ENCODE measurements around the gene STMN3.

DNA sequence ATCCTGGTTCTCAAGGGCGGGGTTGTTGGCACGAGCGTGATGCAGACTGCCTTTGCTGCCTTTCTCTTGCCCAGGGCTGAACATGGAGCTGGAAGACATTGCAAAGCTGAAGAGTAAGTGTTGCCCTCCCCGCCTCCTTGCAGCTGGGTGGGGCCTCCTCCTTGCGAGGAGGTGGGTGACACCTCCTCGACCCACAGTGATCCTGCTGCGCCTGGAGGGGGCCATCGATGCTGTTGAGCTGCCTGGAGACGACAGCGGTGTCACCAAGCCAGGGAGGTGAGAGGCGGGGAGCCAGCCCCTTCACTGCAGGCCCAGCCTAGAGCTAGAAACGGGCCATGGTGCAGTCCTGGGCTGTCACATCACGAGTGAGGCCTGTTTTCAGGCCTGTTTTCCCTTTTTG lies 24.8 kb upstream of the STMN3 start:
- TF ChIP-seq ZBTB21 (tag by site-specific recombination; IDR thresholded peaks at IDR 0.05) (no peak), ZNF571 (tag by site-specific recombination; IDR thresholded peaks at IDR 0.05) (no peak), SCRT1 (tag by site-specific recombination; IDR thresholded peaks at IDR 0.05; ENCODE audit: borderline replicate concordance) (no peak), ZNF768 (tag by site-specific recombination; IDR thresholded peaks at IDR 0.05) (no peak), ZNF324 (tag by site-specific recombination; IDR thresholded peaks at IDR 0.05) (no peak), ZEB2 (tag by site-specific recombination; IDR thresholded peaks at IDR 0.05) (no peak), ZNF629 (tag by site-specific recombination; IDR thresholded peaks at IDR 0.05) (no peak), ZNF549 (tag by site-specific recombination; IDR thresholded peaks at IDR 0.05) (no peak)
- TF ChIP-seq, protein P1, sequence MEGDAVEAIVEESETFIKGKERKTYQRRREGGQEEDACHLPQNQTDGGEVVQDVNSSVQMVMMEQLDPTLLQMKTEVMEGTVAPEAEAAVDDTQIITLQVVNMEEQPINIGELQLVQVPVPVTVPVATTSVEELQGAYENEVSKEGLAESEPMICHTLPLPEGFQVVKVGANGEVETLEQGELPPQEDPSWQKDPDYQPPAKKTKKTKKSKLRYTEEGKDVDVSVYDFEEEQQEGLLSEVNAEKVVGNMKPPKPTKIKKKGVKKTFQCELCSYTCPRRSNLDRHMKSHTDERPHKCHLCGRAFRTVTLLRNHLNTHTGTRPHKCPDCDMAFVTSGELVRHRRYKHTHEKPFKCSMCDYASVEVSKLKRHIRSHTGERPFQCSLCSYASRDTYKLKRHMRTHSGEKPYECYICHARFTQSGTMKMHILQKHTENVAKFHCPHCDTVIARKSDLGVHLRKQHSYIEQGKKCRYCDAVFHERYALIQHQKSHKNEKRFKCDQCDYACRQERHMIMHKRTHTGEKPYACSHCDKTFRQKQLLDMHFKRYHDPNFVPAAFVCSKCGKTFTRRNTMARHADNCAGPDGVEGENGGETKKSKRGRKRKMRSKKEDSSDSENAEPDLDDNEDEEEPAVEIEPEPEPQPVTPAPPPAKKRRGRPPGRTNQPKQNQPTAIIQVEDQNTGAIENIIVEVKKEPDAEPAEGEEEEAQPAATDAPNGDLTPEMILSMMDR (tag by site-specific recombination; IDR thresholded peaks at IDR 0.05), result no peak
- TF ChIP-seq, protein P2, sequence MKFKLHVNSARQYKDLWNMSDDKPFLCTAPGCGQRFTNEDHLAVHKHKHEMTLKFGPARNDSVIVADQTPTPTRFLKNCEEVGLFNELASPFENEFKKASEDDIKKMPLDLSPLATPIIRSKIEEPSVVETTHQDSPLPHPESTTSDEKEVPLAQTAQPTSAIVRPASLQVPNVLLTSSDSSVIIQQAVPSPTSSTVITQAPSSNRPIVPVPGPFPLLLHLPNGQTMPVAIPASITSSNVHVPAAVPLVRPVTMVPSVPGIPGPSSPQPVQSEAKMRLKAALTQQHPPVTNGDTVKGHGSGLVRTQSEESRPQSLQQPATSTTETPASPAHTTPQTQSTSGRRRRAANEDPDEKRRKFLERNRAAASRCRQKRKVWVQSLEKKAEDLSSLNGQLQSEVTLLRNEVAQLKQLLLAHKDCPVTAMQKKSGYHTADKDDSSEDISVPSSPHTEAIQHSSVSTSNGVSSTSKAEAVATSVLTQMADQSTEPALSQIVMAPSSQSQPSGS (tag by site-specific recombination; IDR thresholded peaks at IDR 0.05; ENCODE audit: low read depth), result no peak

All from HEK293 (cell line).